ENCODE results near the gene METAP1D.

Gene METAP1D

DNA sequence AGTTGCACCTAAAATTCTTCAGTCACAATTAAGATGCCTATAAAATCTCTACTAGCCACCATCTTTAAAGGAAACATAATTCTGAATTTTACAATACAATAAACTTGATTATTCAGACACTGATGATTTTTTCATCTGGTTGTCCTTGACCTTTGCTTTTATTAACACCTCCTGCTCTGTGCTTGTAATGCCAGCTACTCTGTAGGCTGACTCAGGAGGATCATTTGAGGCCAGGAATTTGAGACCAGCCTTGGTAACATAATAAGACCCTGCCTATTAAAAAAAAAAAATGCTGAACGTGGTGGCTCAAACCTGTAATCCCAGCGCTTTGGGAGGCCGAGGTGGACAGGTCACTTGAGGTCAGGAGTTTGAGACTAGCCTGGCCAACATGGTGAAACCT is 39.2 kb upstream of the METAP1D start:
- TF ChIP-seq CTCF (IDR thresholded peaks at IDR 0.05; ENCODE audit: low read depth, low read length), result no peak
- DNase-seq (ENCODE audit: extremely low read depth, low read depth), result no peak

DNA sequence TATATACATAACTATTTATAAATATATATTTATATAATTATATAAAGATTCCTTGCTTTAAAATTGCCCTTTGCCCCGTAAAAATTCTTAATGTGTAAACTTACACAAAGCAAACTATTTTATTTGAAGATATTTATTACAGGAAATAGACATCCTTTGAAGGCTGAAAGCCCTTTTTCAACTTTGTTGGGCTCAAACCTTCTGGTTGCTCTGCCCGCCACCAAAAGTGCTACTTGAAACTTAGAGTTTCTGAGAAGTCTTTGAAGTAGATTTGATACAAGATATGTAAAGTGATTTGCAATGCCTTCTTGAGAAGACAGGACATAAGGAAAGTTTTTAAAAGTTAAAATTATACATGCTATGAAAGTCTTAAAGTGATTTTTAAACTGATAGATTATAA is 36.6 kb upstream of the METAP1D start:
- DNase-seq (ENCODE audit: extremely low read depth, low read depth), result no peak
- no peak for TF ChIP-seq CTCF (IDR thresholded peaks at IDR 0.05; ENCODE audit: low read depth, low read length)

DNA sequence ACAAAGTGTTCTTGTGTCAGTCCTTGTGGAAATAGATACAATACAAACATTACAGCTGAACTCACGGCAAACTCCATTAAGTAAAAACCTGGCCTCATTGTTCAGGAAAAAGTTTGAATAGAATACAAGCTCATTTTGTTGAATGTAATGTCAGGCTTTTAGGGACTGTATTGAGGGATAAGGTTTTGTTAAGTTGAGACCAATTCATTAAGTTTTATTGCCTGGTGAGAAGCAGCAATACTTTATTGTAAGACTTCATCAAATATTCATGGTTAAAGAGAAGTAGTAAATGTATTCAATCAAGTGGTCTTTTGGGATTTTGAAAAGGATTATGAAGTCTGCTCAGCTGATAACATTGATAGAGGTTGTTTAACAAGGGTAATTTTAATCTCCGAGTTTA is 35.4 kb upstream of the METAP1D start:
- DNase-seq (ENCODE audit: extremely low read depth, low read depth), result no peak
- no peak for TF ChIP-seq CTCF (IDR thresholded peaks at IDR 0.05; ENCODE audit: low read depth, low read length)

DNA sequence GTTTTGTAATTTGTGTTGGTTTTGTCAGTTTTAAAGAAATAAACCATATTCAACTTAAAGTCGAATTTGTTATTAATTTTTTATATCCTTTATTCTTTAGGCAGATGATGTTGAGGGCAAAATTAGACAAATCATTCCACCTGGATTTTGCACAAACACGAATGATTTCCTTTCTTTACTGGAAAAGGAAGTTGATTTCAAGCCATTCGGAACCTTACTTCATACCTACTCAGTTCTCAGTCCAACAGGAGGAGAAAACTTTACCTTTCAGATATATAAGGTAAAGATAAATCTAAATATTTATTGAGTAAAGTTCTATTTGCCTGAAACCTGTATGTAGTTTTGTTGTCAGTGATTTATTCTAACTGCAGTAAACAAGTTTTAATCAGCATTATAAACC is 34.5 kb upstream of the METAP1D start:
- DNase-seq (ENCODE audit: extremely low read depth, low read depth), result no peak
- no peak for TF ChIP-seq CTCF (IDR thresholded peaks at IDR 0.05; ENCODE audit: low read depth, low read length)

- no peak for DNase-seq (ENCODE audit: extremely low read depth, low read depth)
- TF ChIP-seq CTCF (IDR thresholded peaks at IDR 0.05; ENCODE audit: low read depth, low read length), result no peak
Measured at GRCh38 chr2:171965661-171966060, 34.1 kb upstream of the METAP1D start.

DNA sequence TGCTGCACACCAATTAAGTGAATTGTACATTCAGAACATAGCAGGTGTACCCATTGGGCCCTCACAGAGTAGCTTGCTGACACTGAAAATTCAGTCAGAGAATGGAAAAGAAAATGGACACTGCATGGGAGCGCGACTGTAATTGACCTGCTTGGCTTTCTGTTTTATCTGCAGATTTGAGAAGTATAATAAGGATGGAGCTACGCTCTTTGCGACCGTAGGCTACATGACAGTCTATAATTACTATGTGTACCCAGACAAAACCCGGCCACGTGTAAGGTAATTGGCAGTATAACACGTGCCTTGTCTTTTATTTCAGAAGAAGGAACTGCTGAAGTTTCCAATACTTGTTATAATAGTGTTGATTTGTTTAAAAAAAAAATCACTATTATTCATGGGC is 33.5 kb upstream of the METAP1D start:
- TF ChIP-seq CTCF (IDR thresholded peaks at IDR 0.05; ENCODE audit: low read depth, low read length), result no peak

GRCh38 chr2:171966688-171967087 is 33.1 kb upstream of the METAP1D start:
- no peak for TF ChIP-seq CTCF (IDR thresholded peaks at IDR 0.05; ENCODE audit: low read depth, low read length)
- no peak for DNase-seq (ENCODE audit: extremely low read depth, low read depth)

More for the DNA sequence above, 33.5 kb upstream of the METAP1D start:
- no peak for DNase-seq (ENCODE audit: extremely low read depth, low read depth)

Measured in AG09319 (cell line).